Measurements from ENCODE around the gene COL23A1. TPM values are rescaled to one million over a fixed set of nuclear protein-coding genes. Genes with fewer than 3 reads are reported as not detected.

COL23A1 gene
- polyA plus RNA-seq, 1 donor (not counting 4 experiments of a cell fraction or from before 2014, with no cell fraction given): not detected

DNA sequence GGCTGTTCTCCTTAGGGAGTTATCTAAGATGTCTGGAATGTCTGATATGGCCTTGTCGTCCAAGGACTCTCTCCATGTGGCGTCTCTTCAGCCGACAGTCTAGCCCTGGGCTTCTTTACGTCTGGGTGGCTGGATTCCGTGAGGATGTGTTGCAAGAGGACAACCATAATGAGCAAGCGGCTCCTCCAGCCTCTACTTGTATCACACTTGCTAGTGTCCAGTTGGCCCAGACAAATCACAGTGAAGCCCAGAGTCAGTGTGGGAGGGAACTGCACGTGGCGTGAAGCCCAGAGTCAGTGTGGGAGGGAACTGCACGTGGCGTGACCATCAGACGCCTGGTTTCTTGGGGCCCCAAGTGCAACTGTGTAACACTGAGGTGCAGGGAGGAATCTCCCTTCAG, 61.1 kb downstream of the COL23A1 start:
- H2AFZ ChIP-seq (ENCODE audit: control insufficient read depth, low read length): no peak overlapping the region
- H3K9me1 ChIP-seq (ENCODE audit: control insufficient read depth, extremely low read depth, insufficient read depth, low read length): no peaks in the 10 kb centered on the region
- no peaks in the 10 kb centered on the region for H3K27me3 ChIP-seq (ENCODE audit: control insufficient read depth, extremely low read depth, insufficient read depth, low read length)
- H3K4me1 ChIP-seq (ENCODE audit: control insufficient read depth, extremely low read depth, insufficient read depth, low read length): peaks cover 3% of the 10 kb centered on the region
- H3K79me2 ChIP-seq (ENCODE audit: control insufficient read depth, insufficient read depth, low read length): no peaks in the 10 kb centered on the region
- no peaks in the 10 kb centered on the region for H3K9me3 ChIP-seq (ENCODE audit: control insufficient read depth, low read depth, low read length)
- H3K4me3 ChIP-seq (ENCODE audit: control insufficient read depth in 2 of 3, extremely low read depth in 1 of 3, insufficient read depth in 2 of 3, low read depth in 1 of 3, low read length in 3 of 3): no peak overlapping the region
- no peak for FAIRE-seq
- no peaks in the 10 kb centered on the region for H3K36me3 ChIP-seq (ENCODE audit: control insufficient read depth in 2 of 2, extremely low read depth in 1 of 2, insufficient read depth in 2 of 2, low read length in 2 of 2)
- DNase-seq (ENCODE audit: low read depth, low spot score): no peak
- H3K4me2 ChIP-seq (ENCODE audit: control insufficient read depth, extremely low read depth, insufficient read depth, low read depth, low read length): no peak overlapping the region
- TF ChIP-seq EZH2 (IDR thresholded peaks at IDR 0.05; ENCODE audit: low read length): no peak
- TF ChIP-seq, protein P1, sequence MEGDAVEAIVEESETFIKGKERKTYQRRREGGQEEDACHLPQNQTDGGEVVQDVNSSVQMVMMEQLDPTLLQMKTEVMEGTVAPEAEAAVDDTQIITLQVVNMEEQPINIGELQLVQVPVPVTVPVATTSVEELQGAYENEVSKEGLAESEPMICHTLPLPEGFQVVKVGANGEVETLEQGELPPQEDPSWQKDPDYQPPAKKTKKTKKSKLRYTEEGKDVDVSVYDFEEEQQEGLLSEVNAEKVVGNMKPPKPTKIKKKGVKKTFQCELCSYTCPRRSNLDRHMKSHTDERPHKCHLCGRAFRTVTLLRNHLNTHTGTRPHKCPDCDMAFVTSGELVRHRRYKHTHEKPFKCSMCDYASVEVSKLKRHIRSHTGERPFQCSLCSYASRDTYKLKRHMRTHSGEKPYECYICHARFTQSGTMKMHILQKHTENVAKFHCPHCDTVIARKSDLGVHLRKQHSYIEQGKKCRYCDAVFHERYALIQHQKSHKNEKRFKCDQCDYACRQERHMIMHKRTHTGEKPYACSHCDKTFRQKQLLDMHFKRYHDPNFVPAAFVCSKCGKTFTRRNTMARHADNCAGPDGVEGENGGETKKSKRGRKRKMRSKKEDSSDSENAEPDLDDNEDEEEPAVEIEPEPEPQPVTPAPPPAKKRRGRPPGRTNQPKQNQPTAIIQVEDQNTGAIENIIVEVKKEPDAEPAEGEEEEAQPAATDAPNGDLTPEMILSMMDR (optimal IDR thresholded peaks at IDR 0.05 in 1 of 3, IDR thresholded peaks at IDR 0.05 in 1 of 3, conservative IDR thresholded peaks at IDR 0.05 in 1 of 3; ENCODE audit: extremely low read depth in 1 of 3, insufficient read depth in 2 of 3, low read length in 3 of 3): no peak
- dilution Hi-C loops (cut with MboI; ENCODE audit: extremely low pct_ligation_motif_present, low sequenced_read_pairs): no loop called here
- no peaks in the 10 kb centered on the region for H4K20me1 ChIP-seq (ENCODE audit: control insufficient read depth, extremely low read depth, insufficient read depth, low read length)
- H3K27ac ChIP-seq (ENCODE audit: control insufficient read depth, insufficient read depth, low read length): no peak overlapping the region
- no peak overlapping the region for H3K9ac ChIP-seq (ENCODE audit: control insufficient read depth, extremely low read depth, insufficient read depth, low read length)

DNA sequence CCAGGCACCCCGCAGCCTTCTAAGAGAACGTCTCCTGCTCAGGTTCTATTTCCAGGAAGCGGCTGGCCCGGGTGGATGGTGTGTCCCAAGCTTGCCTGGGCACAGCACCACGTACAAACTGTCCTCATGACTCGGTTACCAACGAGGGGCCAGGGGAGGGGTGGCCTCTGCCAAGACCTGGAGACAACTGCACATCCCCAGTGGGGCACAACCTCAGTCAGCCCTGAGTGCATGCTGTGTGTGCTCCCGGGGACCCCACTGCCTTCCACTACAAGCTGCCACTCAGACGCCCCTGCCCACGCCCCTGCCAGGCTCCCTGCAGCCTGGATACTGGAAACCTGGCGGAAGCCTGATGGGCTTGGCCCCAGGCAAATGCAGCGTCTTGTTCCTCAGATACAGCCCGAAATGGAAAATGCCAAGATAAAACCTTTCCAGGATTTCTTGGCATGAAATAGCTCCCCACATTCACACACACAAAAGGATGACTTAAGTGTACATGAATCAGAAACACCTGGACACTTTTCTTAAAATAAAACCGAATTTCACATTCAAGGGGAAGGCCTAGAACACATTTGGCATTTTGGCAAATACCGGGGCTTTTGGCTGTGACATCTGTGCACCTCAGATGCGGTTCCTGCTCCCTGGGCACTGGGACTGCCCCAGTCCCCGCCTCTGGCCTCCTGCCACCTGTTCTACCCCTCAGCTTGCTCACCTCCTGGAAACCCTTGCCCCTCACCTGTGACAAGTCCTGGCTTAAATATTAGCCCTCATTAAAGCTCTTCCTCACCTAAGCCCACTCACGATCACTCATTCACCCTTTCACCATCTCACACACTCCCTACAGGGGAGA, 62.5 kb downstream of the COL23A1 start:
- H3K27ac ChIP-seq (ENCODE audit: control insufficient read depth, insufficient read depth, low read length): no peak overlapping the region
- H3K4me1 ChIP-seq (ENCODE audit: control insufficient read depth, extremely low read depth, insufficient read depth, low read length): peaks cover 3% of the 10 kb centered on the region
- no peak overlapping the region for H2AFZ ChIP-seq (ENCODE audit: control insufficient read depth, low read length)
- no peaks in the 10 kb centered on the region for H3K79me2 ChIP-seq (ENCODE audit: control insufficient read depth, insufficient read depth, low read length)
- FAIRE-seq (no peak), DNase-seq (ENCODE audit: low read depth, low spot score) (no peak)
- no peak overlapping the region for H3K4me3 ChIP-seq (ENCODE audit: control insufficient read depth in 2 of 3, extremely low read depth in 1 of 3, insufficient read depth in 2 of 3, low read depth in 1 of 3, low read length in 3 of 3)
- no peaks in the 10 kb centered on the region for H3K9me3 ChIP-seq (ENCODE audit: control insufficient read depth, low read depth, low read length)
- TF ChIP-seq, protein P1 (optimal IDR thresholded peaks at IDR 0.05 in 1 of 3, IDR thresholded peaks at IDR 0.05 in 1 of 3, conservative IDR thresholded peaks at IDR 0.05 in 1 of 3; ENCODE audit: extremely low read depth in 1 of 3, insufficient read depth in 2 of 3, low read length in 3 of 3): no peak
- no peak for TF ChIP-seq EZH2 (IDR thresholded peaks at IDR 0.05; ENCODE audit: low read length)
- H3K4me2 ChIP-seq (ENCODE audit: control insufficient read depth, extremely low read depth, insufficient read depth, low read depth, low read length): no peak overlapping the region
- no peaks in the 10 kb centered on the region for H3K9me1 ChIP-seq (ENCODE audit: control insufficient read depth, extremely low read depth, insufficient read depth, low read length)
- H3K36me3 ChIP-seq (ENCODE audit: control insufficient read depth in 2 of 2, extremely low read depth in 1 of 2, insufficient read depth in 2 of 2, low read length in 2 of 2): no peaks in the 10 kb centered on the region
- H3K27me3 ChIP-seq (ENCODE audit: control insufficient read depth, extremely low read depth, insufficient read depth, low read length): no peaks in the 10 kb centered on the region
- H3K9ac ChIP-seq (ENCODE audit: control insufficient read depth, extremely low read depth, insufficient read depth, low read length): no peak overlapping the region
- dilution Hi-C loops (cut with MboI; ENCODE audit: extremely low pct_ligation_motif_present, low sequenced_read_pairs): no loop called here
- H4K20me1 ChIP-seq (ENCODE audit: control insufficient read depth, extremely low read depth, insufficient read depth, low read length): no peaks in the 10 kb centered on the region
